Adrenal gland (tissue), 12 donors: ENCODE measurements around the gene SMAGP. TPM values are rescaled to one million over a fixed set of nuclear protein-coding genes. Genes with fewer than 3 reads are reported as not detected.

Experiments used
- DNase-seq, 7 donors: peaks; one replicate each; pipeline ENCODE4 v3.0.0-alpha.2; 2019 to 2020
- H3K27ac ChIP-seq, 5 donors: fragments of 200-600 bp; sonication (generic) in 4 of 5; 1 replicate in 3 of 5; 2 replicates in 2 of 5; pipeline versions ENCODE4 v1.5.1 to v1.8.0; 2016 to 2020; ENCODE audit warnings: mild to moderate bottlenecking in 1 of 5
- H3K27me3 ChIP-seq: fragments of 200-600 bp; 2 replicates; pipeline ENCODE4 v1.8.0; 2021
- H3K36me3 ChIP-seq, 2 donors: fragments of 200-600 bp; replicated peaks in 1 of 2; 1 replicate in 1 of 2; 2 replicates in 1 of 2; pipeline versions ENCODE4 v1.5.1 to v1.8.0; 2018 to 2022
- H3K4me1 ChIP-seq, 2 donors: fragments of 200-600 bp; replicated peaks in 1 of 2; 1 replicate in 1 of 2; 2 replicates in 1 of 2; pipeline versions ENCODE4 v1.5.1 to v1.8.0; 2018 to 2021
- H3K4me3 ChIP-seq, 4 donors: fragments of 200-600 bp; sonication (generic) in 3 of 4; one replicate each; pipeline ENCODE4 v1.5.1; 2016 to 2018
- H3K9me3 ChIP-seq, 3 donors: fragments of 200-600 bp; sonication (generic) in 1 of 3; replicated peaks in 1 of 3; 1 replicate in 2 of 3; 2 replicates in 1 of 3; pipeline versions ENCODE4 v1.5.1 to v1.8.0; 2016 to 2021
- CTCF ChIP-seq, 6 experiments: fragments of 450-650 bp in 4 of 6; fragments of 200-600 bp in 2 of 6; sonication (generic) in 1 of 6; IDR thresholded peaks; 1 replicate in 5 of 6; 2 replicates in 1 of 6; pipeline versions ENCODE4 v1.5.1 to v1.8.0; 2016 to 2021; ENCODE audit warnings: antibody characterized with exemption in 6 of 6, mild to moderate bottlenecking in 2 of 6, moderate library complexity in 1 of 6
- POLR2A ChIP-seq, 2 donors: fragments of 450-650 bp; IDR thresholded peaks; one replicate each; pipeline ENCODE4 v1.6.1; 2017; ENCODE audit warnings: antibody characterized with exemption in 2 of 2, mild to moderate bottlenecking in 2 of 2, moderate library complexity in 1 of 2
- WGBS, 4 donors: extraction: QIAGEN DNeasy Blood & Tissue Kit in 2 of 4; methylation state at CpG; one replicate each; pipeline versions ENCODE4 v1.1.5 to v1.1.7; 2013 to 2017; 5-methylcytosine and 5-hydroxymethylcytosine counted together
- intact Hi-C, 2 donors: fragments of 100-400 bp; cut with DNase I; formaldehyde crosslinking; loops; one replicate each; pipeline versions ENCODE4 v1.14.1 to v1.15.0; 2022 to 2023
- polyA plus RNA-seq, 3 donors: library from polyadenylated mRNA; stranded (reverse); fragments of 200-250 nt in 2 of 3; fragments of 350-450 nt in 1 of 3; fragmentation: Illumina TruSeq in 1 of 3; extraction: RNeasy Lipid Tissue Mini Kit (QIAGEN cat#74804) in 1 of 3; gene quantifications; one replicate each; pipeline ENCODE4 v1.2.3, GENCODE V29; 2013 to 2014
- total RNA-seq, 9 donors: library from RNA; depleted of rRNA in 4 of 9; stranded (reverse); fragments of >200 nt in 4 of 9; fragments of 120-200 nt in 1 of 9; fragmentation: NEBNext Ultra II Directional in 1 of 9; extraction: Animal tissue kit (Norgen Biotek cat#: 25700) in 1 of 9; gene quantifications; one replicate each; pipeline versions ENCODE4 v1.1.0 to v1.2.4, GENCODE V29; 2013 to 2023
- donor health status: healthy with polysubstance abuse.
- donor health status: Bipolar disorder and iron deficiency.
- donor health status: DM: yes; HTN: yes; CAD: no.
- donor health status: DM: no; HTN: no; CAD: no.
- donor health status: DM: no; HTN: no; CAD: no.
- donor health status: DM: yes; HTN: yes; CAD: no.

SMAGP gene
- total and polyA plus RNA-seq, 12 donors = 2.7 to 32.6 (median 11.0) TPM

GRCh38 chr12:51218607-51219161, 51.5 kb downstream of the SMAGP start:
- H3K4me3 ChIP-seq = peak overlapping the region in 3 of 4 donors; percentile 12 to 97 (median 86)
- no peaks in the 10 kb centered on the region for H3K27me3 ChIP-seq
- intact Hi-C loops = no loop called here
- peaks cover 4 to 28% of the 10 kb centered on the region in 2 donors for H3K4me1 ChIP-seq
- H3K9me3 ChIP-seq = no peaks in the 10 kb centered on the region
- TF ChIP-seq POLR2A (IDR thresholded peaks at IDR 0.05) (peak in 1 of 2 donors; percentile 27), CTCF (IDR thresholded peaks at IDR 0.05) (no peak)
- H3K36me3 ChIP-seq = no peaks in the 10 kb centered on the region
- DNase-seq = peak in 4 of 7 donors; percentile 29 to 65 (median 36)
- peak overlapping the region; percentile 81 to 96 (median 95) for H3K27ac ChIP-seq
- 30 to 53% (median 44%) methylated on average over 10 of the region's 10 CpGs for WGBS, 4 donors

GRCh38 chr12:51217968-51218606, 52.1 kb downstream of the SMAGP start, which contains the start of gene POU6F1:
Gene POU6F1 (minus strand): TSS chr12:51218062. CDS start chr12:51206836, 11,226 bp downstream.
- peaks cover 4 to 28% of the 10 kb centered on the region in 2 donors for H3K4me1 ChIP-seq
- no peaks in the 10 kb centered on the region for H3K27me3 ChIP-seq
- H3K9me3 ChIP-seq = no peaks in the 10 kb centered on the region
- H3K4me3 ChIP-seq = peak within 1 kb of the TSS; percentile 12 to 97 (median 66)
- 0 to 1% (median 0%) methylated on average over 7 to 34 of the region's 35 CpGs for WGBS, 4 donors
- peak; percentile 37 to 73 (median 65) for TF ChIP-seq CTCF (IDR thresholded peaks at IDR 0.05)
- TF ChIP-seq POLR2A (IDR thresholded peaks at IDR 0.05) = peak in 1 of 2 donors; percentile 27
- peak within 1 kb of the TSS; percentile 81 to 96 (median 95) for H3K27ac ChIP-seq
- peak; percentile 77 to 82 (median 78) for DNase-seq
- intact Hi-C loops = no loop called here
- no peaks in the 10 kb centered on the region for H3K36me3 ChIP-seq

DNA sequence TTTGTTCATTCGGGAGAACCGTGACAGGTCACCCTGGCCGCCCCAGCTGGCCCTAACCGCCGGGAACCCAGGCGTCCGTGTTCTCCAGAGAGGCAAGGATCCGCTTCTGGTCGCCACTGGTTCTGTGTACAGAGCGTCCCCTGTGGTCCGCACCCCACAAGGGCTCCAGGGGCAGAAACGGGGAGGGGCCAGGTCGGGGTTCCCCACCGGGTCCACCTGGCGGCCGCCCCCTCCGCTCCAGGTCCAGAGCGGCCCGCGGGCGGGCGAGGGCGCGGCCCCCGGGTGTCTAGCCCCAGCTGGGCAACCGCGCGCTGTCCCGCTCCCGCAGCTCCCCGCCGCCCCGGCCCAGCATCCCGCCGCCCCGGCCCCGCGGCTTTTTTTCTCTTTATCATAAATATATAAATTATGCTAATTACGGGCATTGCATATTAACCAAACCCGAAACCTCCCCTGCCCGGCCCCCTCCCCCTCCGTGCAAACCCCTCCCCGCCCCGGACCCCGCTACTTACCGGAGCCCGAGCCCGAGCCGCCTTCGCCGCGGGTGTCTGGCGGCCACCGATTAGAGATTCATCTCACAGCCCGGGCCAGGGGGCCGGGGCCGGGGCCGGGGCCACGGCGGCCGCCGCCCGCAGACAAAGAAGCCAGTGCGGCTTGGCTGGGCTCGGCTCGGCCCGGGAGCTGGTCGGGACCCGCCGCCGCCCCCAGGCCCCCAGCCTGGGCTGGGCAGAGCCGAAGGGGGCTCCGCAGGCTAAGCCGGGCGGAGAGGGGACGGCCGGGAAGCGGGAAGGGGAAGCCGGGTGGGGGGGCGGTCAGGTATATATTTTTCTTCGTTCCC, 52.9 kb downstream of the SMAGP start:
- H3K36me3 ChIP-seq = no peaks in the 10 kb centered on the region
- H3K27me3 ChIP-seq = no peaks in the 10 kb centered on the region
- H3K9me3 ChIP-seq = no peaks in the 10 kb centered on the region
- peaks cover 4 to 23% of the 10 kb centered on the region in 2 donors for H3K4me1 ChIP-seq
- peak; percentile 45 to 73 (median 55) for DNase-seq
- H3K4me3 ChIP-seq = peak overlapping the region; percentile 12 to 97 (median 66)
- WGBS, 4 donors = 0 to 3% (median 1%) methylated on average over 32 to 81 of the region's 81 CpGs
- intact Hi-C loops = no loop called here
- TF ChIP-seq CTCF (IDR thresholded peaks at IDR 0.05) = peak in 1 of 6 experiments; percentile 35
- peak in 1 of 2 donors; percentile 22 for TF ChIP-seq POLR2A (IDR thresholded peaks at IDR 0.05)
- peak overlapping the region in 4 of 5 donors; percentile 89 to 96 (median 95) for H3K27ac ChIP-seq

DNA sequence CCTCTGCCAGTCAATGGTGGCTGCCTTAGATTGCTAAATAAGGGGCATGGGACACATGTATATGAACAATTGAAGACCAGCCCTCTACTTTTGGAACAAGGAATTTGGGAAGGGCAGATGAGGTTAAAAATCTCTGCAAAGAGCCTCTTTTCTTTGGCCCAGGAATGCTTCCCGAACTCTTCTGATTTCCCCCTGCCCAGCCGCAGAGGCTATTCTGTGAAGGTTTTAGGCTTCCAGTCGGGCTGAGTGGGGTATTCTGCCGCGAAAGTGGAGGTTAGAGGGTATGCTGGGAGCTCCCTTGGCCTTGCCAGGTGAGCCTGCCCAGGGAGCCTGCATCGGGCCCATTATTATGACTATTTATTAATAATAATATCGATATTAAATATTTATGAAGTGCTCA, 53.6 kb downstream of the SMAGP start:
- H3K4me3 ChIP-seq = peak overlapping the region in 2 of 4 donors; percentile 86 to 97
- H3K27me3 ChIP-seq = no peaks in the 10 kb centered on the region
- peak overlapping the region in 3 of 5 donors; percentile 95 to 96 (median 95) for H3K27ac ChIP-seq
- no peak for TF ChIP-seq CTCF (IDR thresholded peaks at IDR 0.05)
- no peak for TF ChIP-seq POLR2A (IDR thresholded peaks at IDR 0.05)
- peaks cover 4 to 21% of the 10 kb centered on the region in 2 donors for H3K4me1 ChIP-seq
- no peaks in the 10 kb centered on the region for H3K36me3 ChIP-seq
- H3K9me3 ChIP-seq = no peaks in the 10 kb centered on the region
- intact Hi-C loops = no loop called here
- 27 to 45% (median 28%) methylated on average over 6 to 7 of the region's 7 CpGs for WGBS, 4 donors
- no peak for DNase-seq
